Muscle layer of colon (tissue), 2 donors: Measurements from ENCODE around the gene MBOAT2.

Experiments used
- H3K27ac ChIP-seq: one replicate; pipeline ENCODE4 v1.7.0; 2013; ENCODE audit warnings: low read depth, mild to moderate bottlenecking, low read length, moderate library complexity
- H3K27me3 ChIP-seq, 2 donors: one replicate each; pipeline ENCODE4 v1.7.0; 2013; ENCODE audit warnings: low read length in 2 of 2, mild to moderate bottlenecking in 2 of 2; ENCODE audit not compliant: insufficient read depth in 2 of 2, control insufficient read depth in 1 of 2
- H3K36me3 ChIP-seq: one replicate; pipeline ENCODE4 v1.7.0; 2013; ENCODE audit warnings: mild to moderate bottlenecking, low read length; ENCODE audit not compliant: insufficient read depth
- H3K4me1 ChIP-seq: one replicate; pipeline ENCODE4 v1.7.0; 2013; ENCODE audit warnings: mild to moderate bottlenecking, low read length; ENCODE audit not compliant: insufficient read depth
- H3K4me3 ChIP-seq, 2 donors: one replicate each; pipeline ENCODE4 v1.7.0; 2013; ENCODE audit warnings: low read length in 2 of 2, low read depth in 1 of 2, mild to moderate bottlenecking in 1 of 2, moderate library complexity in 1 of 2
- H3K9ac ChIP-seq: one replicate; pipeline ENCODE4 v1.7.0; 2013; ENCODE audit warnings: low read length
- H3K9me3 ChIP-seq: one replicate; pipeline ENCODE4 v1.7.0; 2013; ENCODE audit warnings: mild to moderate bottlenecking, low read length
- donor health status: abdominal sarcoma.
- donor health status: Adenocarcinoma of cecum.

Gene MBOAT2

GRCh38 chr2:8833853-8834252, 169.6 kb downstream of the MBOAT2 start:
- Histone ChIP-seq H3K27ac (no peak overlapping the region), H3K4me3 (no peak overlapping the region), H3K27me3 (no peaks in the 10 kb centered on the region), H3K9ac (no peak overlapping the region), H3K9me3 (no peaks in the 10 kb centered on the region), H3K4me1 (peaks cover 40% of the 10 kb centered on the region), H3K36me3 (no peaks in the 10 kb centered on the region)

GRCh38 chr2:8831516-8831915, 172.0 kb downstream of the MBOAT2 start:
- Histone ChIP-seq H3K4me3 (no peak overlapping the region), H3K36me3 (no peaks in the 10 kb centered on the region), H3K27me3 (no peaks in the 10 kb centered on the region), H3K4me1 (peaks cover 40% of the 10 kb centered on the region), H3K9me3 (no peaks in the 10 kb centered on the region), H3K9ac (no peak overlapping the region), H3K27ac (no peak overlapping the region)

GRCh38 chr2:8827729-8828128, 175.8 kb downstream of the MBOAT2 start:
- H3K4me3 ChIP-seq = no peak overlapping the region
- H3K4me1 ChIP-seq = peaks cover 14% of the 10 kb centered on the region
- no peak overlapping the region for H3K9ac ChIP-seq
- H3K27ac ChIP-seq = no peak overlapping the region
- peaks cover 6% of the 10 kb centered on the region for H3K36me3 ChIP-seq
- no peaks in the 10 kb centered on the region for H3K9me3 ChIP-seq
- H3K27me3 ChIP-seq = no peaks in the 10 kb centered on the region

- H3K4me1 ChIP-seq = peaks cover 23% of the 10 kb centered on the region
- H3K27me3 ChIP-seq = no peaks in the 10 kb centered on the region
- H3K4me3 ChIP-seq = peak overlapping the region in 1 of 2 donors; percentile 16
- H3K9me3 ChIP-seq = no peaks in the 10 kb centered on the region
- no peak overlapping the region for H3K9ac ChIP-seq
- no peak overlapping the region for H3K27ac ChIP-seq
- peaks cover 15% of the 10 kb centered on the region for H3K36me3 ChIP-seq
These were observed 181.3 kb downstream of the MBOAT2 start for GRCh38 chr2:8822218-8822617.

GRCh38 chr2:8821276-8822217, 181.9 kb downstream of the MBOAT2 start:
- H3K9me3 ChIP-seq = no peaks in the 10 kb centered on the region
- no peaks in the 10 kb centered on the region for H3K27me3 ChIP-seq
- H3K4me1 ChIP-seq = peaks cover 23% of the 10 kb centered on the region
- peak overlapping the region in 1 of 2 donors; percentile 16 for H3K4me3 ChIP-seq
- H3K27ac ChIP-seq = peak overlapping the region; percentile 12
- H3K9ac ChIP-seq = no peak overlapping the region
- peaks cover 18% of the 10 kb centered on the region for H3K36me3 ChIP-seq

GRCh38 chr2:8819948-8820347, 183.5 kb downstream of the MBOAT2 start:
- H3K4me1 ChIP-seq = peaks cover 23% of the 10 kb centered on the region

GRCh38 chr2:8819194-8819593, 184.3 kb downstream of the MBOAT2 start:
- Histone ChIP-seq H3K4me3 (no peak overlapping the region), H3K27ac (no peak overlapping the region), H3K4me1 (peaks cover 23% of the 10 kb centered on the region), H3K9me3 (no peaks in the 10 kb centered on the region), H3K9ac (no peak overlapping the region), H3K36me3 (peaks cover 22% of the 10 kb centered on the region), H3K27me3 (no peaks in the 10 kb centered on the region)

More at GRCh38 chr2:8819948-8820347, 183.5 kb downstream of the MBOAT2 start:
- Histone ChIP-seq H3K27me3 (no peaks in the 10 kb centered on the region), H3K9me3 (no peaks in the 10 kb centered on the region), H3K27ac (no peak overlapping the region), H3K4me3 (no peak overlapping the region), H3K36me3 (peaks cover 28% of the 10 kb centered on the region), H3K9ac (no peak overlapping the region)

- H3K4me3 ChIP-seq = no peak overlapping the region
- peaks cover 21% of the 10 kb centered on the region for H3K4me1 ChIP-seq
- peaks cover 26% of the 10 kb centered on the region for H3K36me3 ChIP-seq
- H3K27me3 ChIP-seq = no peaks in the 10 kb centered on the region
- no peaks in the 10 kb centered on the region for H3K9me3 ChIP-seq
- no peak overlapping the region for H3K27ac ChIP-seq
- H3K9ac ChIP-seq = no peak overlapping the region
These were observed 186.3 kb downstream of the MBOAT2 start for GRCh38 chr2:8817221-8817620.

GRCh38 chr2:8806885-8807704, 196.4 kb downstream of the MBOAT2 start:
- H3K9ac ChIP-seq = no peak overlapping the region
- peaks cover 64% of the 10 kb centered on the region for H3K36me3 ChIP-seq

GRCh38 chr2:8805278-8806210, 197.9 kb downstream of the MBOAT2 start:
- H3K4me1 ChIP-seq = peaks cover 10% of the 10 kb centered on the region
- H3K36me3 ChIP-seq = peaks cover 63% of the 10 kb centered on the region
- no peak overlapping the region for H3K27ac ChIP-seq
- no peak overlapping the region for H3K9ac ChIP-seq
- H3K9me3 ChIP-seq = no peaks in the 10 kb centered on the region
- no peaks in the 10 kb centered on the region for H3K27me3 ChIP-seq
- H3K4me3 ChIP-seq = no peak overlapping the region

More at GRCh38 chr2:8806885-8807704, 196.4 kb downstream of the MBOAT2 start:
- peaks cover 10% of the 10 kb centered on the region for H3K4me1 ChIP-seq
- H3K4me3 ChIP-seq = no peak overlapping the region
- no peaks in the 10 kb centered on the region for H3K9me3 ChIP-seq
- no peaks in the 10 kb centered on the region for H3K27me3 ChIP-seq
- no peak overlapping the region for H3K27ac ChIP-seq
